ENCODE data around the gene SHOC1.

DNA sequence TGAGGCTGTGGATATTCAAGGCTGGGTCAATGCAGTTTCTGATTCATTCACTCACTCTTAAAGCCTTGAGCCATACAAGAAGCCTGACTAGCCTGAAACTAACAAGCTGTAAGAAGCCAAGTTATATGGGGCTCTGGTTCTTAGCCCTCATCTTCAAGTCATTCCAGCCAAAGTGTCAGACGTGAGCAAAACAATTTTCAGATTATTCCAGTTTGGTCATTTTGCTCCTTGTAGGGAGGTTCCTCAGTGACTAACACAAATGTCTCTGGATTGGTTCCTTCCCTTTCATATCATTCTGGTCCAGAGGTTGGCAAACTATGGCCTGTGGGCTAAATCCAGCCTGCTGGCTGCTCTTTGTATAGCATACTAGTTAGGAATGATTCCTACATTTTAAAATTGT is 12.5 kb upstream of the SHOC1 start:
- TF ChIP-seq, protein P1, sequence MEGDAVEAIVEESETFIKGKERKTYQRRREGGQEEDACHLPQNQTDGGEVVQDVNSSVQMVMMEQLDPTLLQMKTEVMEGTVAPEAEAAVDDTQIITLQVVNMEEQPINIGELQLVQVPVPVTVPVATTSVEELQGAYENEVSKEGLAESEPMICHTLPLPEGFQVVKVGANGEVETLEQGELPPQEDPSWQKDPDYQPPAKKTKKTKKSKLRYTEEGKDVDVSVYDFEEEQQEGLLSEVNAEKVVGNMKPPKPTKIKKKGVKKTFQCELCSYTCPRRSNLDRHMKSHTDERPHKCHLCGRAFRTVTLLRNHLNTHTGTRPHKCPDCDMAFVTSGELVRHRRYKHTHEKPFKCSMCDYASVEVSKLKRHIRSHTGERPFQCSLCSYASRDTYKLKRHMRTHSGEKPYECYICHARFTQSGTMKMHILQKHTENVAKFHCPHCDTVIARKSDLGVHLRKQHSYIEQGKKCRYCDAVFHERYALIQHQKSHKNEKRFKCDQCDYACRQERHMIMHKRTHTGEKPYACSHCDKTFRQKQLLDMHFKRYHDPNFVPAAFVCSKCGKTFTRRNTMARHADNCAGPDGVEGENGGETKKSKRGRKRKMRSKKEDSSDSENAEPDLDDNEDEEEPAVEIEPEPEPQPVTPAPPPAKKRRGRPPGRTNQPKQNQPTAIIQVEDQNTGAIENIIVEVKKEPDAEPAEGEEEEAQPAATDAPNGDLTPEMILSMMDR (conservative IDR thresholded peaks at IDR 0.05), result no peak
- TF ChIP-seq EZH2 (IDR thresholded peaks at IDR 0.05; ENCODE audit: low read depth), result no peak

All from PC-9 (cell line).